HepG2 (cell line): ENCODE measurements around the gene IFIT2. TPM values are rescaled to one million over a fixed set of nuclear protein-coding genes. Genes with fewer than 3 reads are reported as not detected.
A peak's percentile ranks its signal among the peaks of the same experiment; 100 is the strongest.

Experiments
- ADNP ChIP-seq: sonication (generic); formaldehyde crosslinking; IDR thresholded peaks from 2 replicates; pipeline ENCODE4 v1.4.0; 2020; ENCODE audit warnings: missing genetic modification reagents
- AFF4 ChIP-seq: sonication (generic); formaldehyde crosslinking; IDR thresholded peaks from 2 replicates; pipeline ENCODE4 v1.4.0; 2020; ENCODE audit warnings: missing genetic modification reagents
- ARID3A ChIP-seq: IDR thresholded peaks from 2 replicates; pipeline ENCODE4 v1.6.1; 2012; ENCODE audit warnings: low read depth, low read length, improper control_type of control experiment
- CREB1 ChIP-seq, 2 experiments: fragments of 450-650 bp in 1 of 2; IDR thresholded peaks; 2 replicates each; pipeline ENCODE4 v1.6.1; 2016 to 2017; ENCODE audit warnings: control low read depth in 1 of 2, mild to moderate bottlenecking in 1 of 2, missing compliant biosample characterization in 1 of 2, missing genetic modification characterization in 1 of 2
- DZIP1 ChIP-seq: sonication (generic); formaldehyde crosslinking; IDR thresholded peaks from 2 replicates; pipeline ENCODE4 v1.5.0; 2020; ENCODE audit warnings: mild to moderate bottlenecking, missing genetic modification reagents
- ELF4 ChIP-seq: sonication (generic); formaldehyde crosslinking; IDR thresholded peaks from 2 replicates; pipeline ENCODE4 v1.5.0; 2020; ENCODE audit warnings: missing genetic modification reagents, mild to moderate bottlenecking, moderate library complexity, borderline replicate concordance
- FOXO4 ChIP-seq: sonication (generic); formaldehyde crosslinking; conservative IDR thresholded peaks from 2 replicates; pipeline ENCODE4 v1.8.1; 2023; ENCODE audit warnings: missing genetic modification reagents
- MED1 ChIP-seq: sonication (generic); formaldehyde crosslinking; IDR thresholded peaks from 2 replicates; pipeline ENCODE4 v1.4.0; 2020; ENCODE audit warnings: missing genetic modification reagents
- MLLT10 ChIP-seq: sonication (generic); formaldehyde crosslinking; IDR thresholded peaks from 2 replicates; pipeline ENCODE4 v1.4.0; 2020; ENCODE audit warnings: missing genetic modification reagents
- RARG ChIP-seq: sonication (generic); formaldehyde crosslinking; IDR thresholded peaks from 2 replicates; pipeline ENCODE4 v1.4.0; 2020; ENCODE audit warnings: low read depth, mild to moderate bottlenecking, missing genetic modification reagents
- RBM39 ChIP-seq: fragments of 200-400 bp; formaldehyde crosslinking; IDR thresholded peaks from one replicate; pipeline ENCODE4 v1.6.1; 2018; ENCODE audit warnings: antibody characterized with exemption, mild to moderate bottlenecking, low read depth, low read length; ENCODE audit not compliant: poor library complexity, severe bottlenecking
- RFX3 ChIP-seq: IDR thresholded peaks from 2 replicates; pipeline ENCODE4 v1.6.1; 2016; ENCODE audit warnings: missing biosample characterization, missing genetic modification reagents
- SNAPC5 ChIP-seq: sonication (generic); formaldehyde crosslinking; IDR thresholded peaks from 2 replicates; pipeline ENCODE4 v1.8.1; 2023; ENCODE audit warnings: mild to moderate bottlenecking, missing genetic modification reagents, borderline replicate concordance
- SP4 ChIP-seq: sonication (generic); formaldehyde crosslinking; IDR thresholded peaks from 2 replicates; pipeline ENCODE4 v1.8.1; 2023; ENCODE audit warnings: mild to moderate bottlenecking, missing genetic modification reagents
- TAF1 ChIP-seq: sonication (generic); formaldehyde crosslinking; IDR thresholded peaks from 2 replicates; pipeline ENCODE4 v1.4.0; 2020; ENCODE audit warnings: missing genetic modification reagents
- ZNF549 ChIP-seq: sonication (generic); formaldehyde crosslinking; IDR thresholded peaks from 2 replicates; pipeline ENCODE4 v1.5.0; 2020; ENCODE audit warnings: missing genetic modification reagents
- ZNF776 ChIP-seq: sonication (generic); formaldehyde crosslinking; IDR thresholded peaks from 2 replicates; pipeline ENCODE4 v1.4.0; 2020; ENCODE audit warnings: mild to moderate bottlenecking, missing genetic modification reagents
- ZUFSP ChIP-seq: sonication (generic); formaldehyde crosslinking; IDR thresholded peaks from 2 replicates; pipeline ENCODE4 v1.9.0; 2021; ENCODE audit warnings: missing genetic modification reagents, mild to moderate bottlenecking, borderline replicate concordance
- polyA plus RNA-seq, 8 experiments: library from polyadenylated mRNA; depleted of rRNA in 3 of 8; stranded (reverse) in 7 of 8; unstranded in 1 of 8; fragments of >200 nt; fragmentation: Illumina TruSeq in 4 of 8; extraction: Trizol in 4 of 8; gene quantifications; 2 replicates each; pipeline versions ENCODE4 v1.2.1 to v1.2.3, GENCODE V29; 2011 to 2016; ENCODE audit warnings: low read depth in 4 of 8, missing spikeins in 1 of 8, mixed read lengths in 1 of 8; ENCODE audit not compliant: insufficient read depth in 1 of 8
- total RNA-seq, 5 experiments: library from RNA; depleted of rRNA; stranded (reverse); fragments of >200 nt; fragmentation: Illumina TruSeq; extraction: Trizol; gene quantifications; 2 replicates each; pipeline ENCODE4 v1.2.3, GENCODE V29; 2016; ENCODE audit warnings: low read depth in 1 of 5

Gene IFIT2
- total and polyA plus RNA-seq, 2 of the 13 experiments (the other 11 are each of a cell fraction or from before 2014, with no cell fraction given), result 0.04 to 0.15 TPM

GRCh38 chr10:89332123-89332633 lies 30.3 kb downstream of the IFIT2 start (continued):
- TF ChIP-seq ZUFSP (no peak), RARG (CRISPR knock-in tag) (no peak), SP4 (CRISPR knock-in tag) (no peak), ZNF776 (no peak), MLLT10 (CRISPR knock-in tag) (no peak), AFF4 (CRISPR knock-in tag) (no peak), ADNP (CRISPR knock-in tag) (peak; percentile 94), ARID3A (no peak), ELF4 (CRISPR knock-in tag) (peak; percentile 38; the same call in 1 of the 2 replicates), RFX3 (no peak), ZNF549 (0 out of 2 replicates have a peak, but pooled peaks have one; percentile 53), CREB1 (IDR thresholded peaks at IDR 0.05) (no peak), CREB1 (CRISPR knock-in tag; IDR thresholded peaks at IDR 0.05) (peak; percentile 28; the same call in 1 of the 2 replicates), MED1 (CRISPR knock-in tag) (0 out of 2 replicates have a peak, but pooled peaks have one; percentile 45), RBM39 (no peak), TAF1 (CRISPR knock-in tag) (no peak; the same call in 1 of the 2 replicates), SNAPC5 (no peak), DZIP1 (CRISPR knock-in tag) (no peak), FOXO4 (no peak)
